ENCODE measurements around the gene ARFRP1.

The ARFRP1 gene

DNA sequence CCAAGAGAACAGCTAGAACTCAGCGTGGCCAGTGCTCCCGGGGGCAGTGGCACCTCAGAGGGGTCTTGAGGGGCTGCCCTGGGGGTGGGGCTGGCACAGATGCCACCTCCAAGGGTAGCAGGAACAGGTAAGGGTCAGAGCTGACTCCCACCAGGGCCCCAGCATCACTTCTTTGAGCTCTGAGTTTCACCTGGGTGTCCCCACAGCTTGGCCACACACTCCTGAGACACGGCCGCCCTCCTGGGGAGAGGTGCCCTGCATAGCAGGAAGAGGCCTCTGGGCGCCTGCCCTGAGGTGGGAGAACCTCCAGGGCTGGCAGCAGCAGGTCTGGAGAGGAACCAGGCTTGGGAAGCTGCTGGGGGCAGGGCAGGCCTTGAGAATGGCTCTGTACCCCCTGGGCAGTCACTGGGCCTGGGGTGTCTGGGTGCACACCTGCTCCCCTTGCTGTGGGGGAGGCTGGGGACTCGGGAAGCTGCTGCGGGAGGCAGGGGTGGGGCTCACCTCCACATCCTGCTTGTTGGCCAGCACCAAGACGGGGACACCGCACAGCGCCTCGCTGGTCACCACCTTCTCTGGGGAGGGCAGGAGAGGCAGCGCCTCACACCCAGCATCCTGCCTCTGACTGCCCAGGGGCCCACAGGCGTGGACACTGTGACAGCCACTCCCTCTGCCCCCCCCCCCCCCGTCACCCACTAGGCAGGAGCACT, 6.3 kb downstream of the ARFRP1 start:
- no peak for DNase-seq

DNA sequence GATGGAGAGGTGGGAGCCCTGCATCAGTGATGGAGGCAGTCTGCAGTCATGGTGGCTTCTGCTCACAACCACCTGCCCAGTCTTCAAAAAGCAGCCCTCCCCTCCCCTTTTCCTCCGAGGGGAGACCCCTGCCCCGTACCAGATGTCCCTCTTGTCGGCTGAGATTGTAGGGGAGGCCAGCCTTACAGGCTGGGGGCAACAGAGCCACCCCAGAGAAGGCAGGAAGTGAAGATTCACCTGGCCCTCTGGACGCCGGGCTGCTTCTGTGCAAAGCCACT, 6.8 kb downstream of the ARFRP1 start:
- DNase-seq = no peak

DNA sequence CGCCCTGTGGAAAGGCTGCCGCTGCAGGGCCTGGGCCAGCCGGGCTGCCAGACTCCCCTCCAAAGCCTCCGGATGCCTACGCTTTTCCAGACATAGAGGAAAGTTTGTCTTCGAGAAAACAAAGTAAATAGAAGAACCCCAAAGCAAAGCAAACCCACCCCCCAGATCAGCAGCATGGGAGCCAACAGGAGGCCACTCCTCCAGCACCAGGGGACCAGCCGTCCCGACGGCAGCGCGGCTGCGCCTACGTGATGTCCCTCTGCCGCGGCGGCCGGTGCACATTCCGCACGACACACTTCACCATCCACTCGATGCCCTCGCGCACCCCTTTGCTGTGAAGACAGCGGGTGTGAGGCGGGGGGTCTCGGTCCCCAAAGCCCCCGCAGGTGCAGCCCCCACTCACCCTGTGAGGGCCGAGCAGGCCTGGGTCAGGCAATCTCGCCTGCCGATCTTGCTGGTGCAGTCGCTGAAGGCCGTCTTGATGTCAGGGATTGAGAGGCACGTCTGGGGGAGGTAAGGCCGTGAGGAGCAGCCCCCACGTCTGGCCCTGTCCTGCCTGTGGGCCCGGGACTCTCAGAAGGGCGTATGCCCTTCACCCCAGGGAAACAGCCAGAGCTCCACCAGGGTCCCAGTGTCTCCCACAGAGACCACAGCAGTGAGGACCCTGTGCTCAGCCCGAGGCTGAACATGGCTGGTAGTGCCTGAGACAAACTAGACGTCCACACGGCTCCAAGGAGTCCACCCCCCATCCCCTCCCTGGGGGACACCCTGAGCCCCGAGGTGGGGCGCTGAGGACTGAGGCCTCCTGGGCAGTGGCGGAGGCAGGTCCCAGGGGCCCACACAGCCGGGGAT, 7.4 kb downstream of the ARFRP1 start:
- no peak for DNase-seq

DNA sequence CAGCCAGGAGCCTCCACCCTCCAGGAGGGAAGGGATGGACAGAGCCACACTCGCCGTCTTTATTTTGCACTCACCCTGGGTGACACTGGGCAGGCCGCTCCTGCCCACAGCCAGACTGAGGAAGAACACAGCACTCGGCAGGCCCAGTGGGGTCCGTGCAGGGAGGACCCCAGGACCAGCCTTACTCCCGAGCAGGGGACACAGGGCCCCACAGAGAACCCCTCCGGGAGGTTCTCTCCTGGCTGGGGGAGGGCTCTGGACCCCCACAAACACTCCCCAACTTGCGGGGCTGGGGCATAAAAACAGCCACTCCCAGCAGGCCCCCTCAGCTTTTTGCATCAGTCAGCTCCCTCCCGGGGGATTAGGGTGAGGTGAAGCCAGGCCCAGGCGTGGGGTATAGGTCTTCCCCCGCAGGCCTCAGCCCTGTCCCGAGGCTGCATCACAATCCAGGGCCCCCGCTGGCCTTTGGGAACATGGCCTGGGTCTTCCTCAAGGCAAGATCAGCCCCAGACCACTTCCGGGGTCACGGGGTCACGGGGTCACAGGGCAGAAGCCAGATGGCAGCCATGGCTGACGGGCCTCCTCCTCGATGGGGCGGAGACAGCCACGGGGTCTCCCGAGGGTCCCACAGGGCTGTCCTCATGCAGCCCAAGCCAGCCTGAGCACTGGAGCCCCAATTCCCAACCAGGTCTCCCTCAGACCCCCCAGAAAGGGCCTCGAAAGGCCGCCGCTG, 8.1 kb downstream of the ARFRP1 start:
- DNase-seq = no peak

DNA sequence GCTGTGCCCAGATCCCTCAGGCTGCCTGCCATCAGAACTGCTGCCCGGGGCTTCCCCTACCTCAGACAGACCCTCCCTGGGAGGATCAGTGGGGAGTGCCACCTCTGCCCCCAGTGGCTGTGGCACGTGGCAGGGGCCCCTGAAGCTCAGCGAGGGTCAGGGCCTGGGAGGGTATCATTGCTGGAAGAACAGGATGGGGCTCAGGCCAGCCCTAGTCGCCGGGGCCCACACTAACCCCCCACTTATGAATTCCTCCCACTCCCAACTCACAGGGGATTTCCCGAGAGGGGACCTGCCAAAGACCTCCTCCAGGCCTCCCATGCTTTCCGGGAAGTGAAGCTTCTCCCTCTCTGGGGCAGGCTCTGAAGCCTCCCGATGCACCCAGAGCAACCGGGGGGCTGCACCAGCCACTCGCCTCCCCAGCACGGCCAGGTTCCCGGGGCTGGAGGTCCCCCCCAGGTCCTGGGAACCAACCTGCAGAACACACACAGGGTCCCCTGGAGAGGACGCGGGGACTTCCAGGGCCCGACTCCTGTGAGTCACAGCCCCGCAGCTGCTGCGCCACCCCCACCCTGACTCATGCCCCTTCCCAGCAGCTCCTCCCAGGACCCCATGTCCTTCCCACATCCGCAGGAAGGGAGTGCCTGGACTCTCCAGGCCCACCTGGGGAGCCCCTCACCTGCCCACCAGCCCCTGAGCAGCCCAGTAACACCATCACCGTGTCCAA, 8.9 kb downstream of the ARFRP1 start:
- DNase-seq = no peak

DNA sequence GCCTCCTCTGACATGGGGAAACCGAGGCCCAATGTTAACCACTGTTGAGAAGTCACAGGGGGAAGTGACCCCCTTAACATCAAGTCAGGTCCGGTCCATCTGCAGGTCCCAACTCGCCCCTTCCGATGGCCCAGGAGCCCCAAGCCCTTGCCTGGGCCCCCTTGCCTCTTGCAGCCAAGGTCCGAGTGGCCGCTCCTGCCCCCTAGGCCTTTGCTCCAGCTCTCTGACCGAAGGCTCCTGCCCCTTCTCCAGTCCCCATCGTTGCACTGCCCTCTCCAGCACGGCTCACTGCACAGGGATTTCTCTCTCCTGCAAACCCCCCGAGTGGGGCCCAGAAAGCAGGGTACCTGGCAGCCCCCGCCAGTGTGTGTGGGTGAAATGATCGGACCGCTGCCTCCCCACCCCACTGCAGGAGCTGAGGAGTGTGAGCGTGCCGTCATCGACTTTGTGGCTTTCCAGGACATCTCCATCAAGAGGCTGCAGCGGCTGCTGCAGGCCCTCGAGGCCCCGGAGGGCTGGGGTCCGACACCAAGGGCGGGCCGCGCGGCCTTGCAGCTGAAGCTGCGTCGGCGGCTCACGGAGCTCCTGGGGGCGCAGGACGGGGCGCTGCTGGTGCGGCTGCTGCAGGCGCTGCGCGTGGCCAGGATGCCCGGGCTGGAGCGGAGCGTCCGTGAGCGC, 9.8 kb downstream of the ARFRP1 start:
- no peak for DNase-seq

DNA sequence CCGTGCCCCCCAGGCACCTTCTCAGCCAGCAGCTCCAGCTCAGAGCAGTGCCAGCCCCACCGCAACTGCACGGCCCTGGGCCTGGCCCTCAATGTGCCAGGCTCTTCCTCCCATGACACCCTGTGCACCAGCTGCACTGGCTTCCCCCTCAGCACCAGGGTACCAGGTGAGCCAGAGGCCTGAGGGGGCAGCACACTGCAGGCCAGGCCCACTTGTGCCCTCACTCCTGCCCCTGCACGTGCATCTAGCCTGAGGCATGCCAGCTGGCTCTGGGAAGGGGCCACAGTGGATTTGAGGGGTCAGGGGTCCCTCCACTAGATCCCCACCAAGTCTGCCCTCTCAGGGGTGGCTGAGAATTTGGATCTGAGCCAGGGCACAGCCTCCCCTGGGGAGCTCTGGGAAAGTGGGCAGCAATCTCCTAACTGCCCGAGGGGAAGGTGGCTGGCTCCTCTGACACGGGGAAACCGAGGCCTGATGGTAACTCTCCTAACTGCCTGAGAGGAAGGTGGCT, 10.4 kb downstream of the ARFRP1 start:
- DNase-seq = no peak

DNA sequence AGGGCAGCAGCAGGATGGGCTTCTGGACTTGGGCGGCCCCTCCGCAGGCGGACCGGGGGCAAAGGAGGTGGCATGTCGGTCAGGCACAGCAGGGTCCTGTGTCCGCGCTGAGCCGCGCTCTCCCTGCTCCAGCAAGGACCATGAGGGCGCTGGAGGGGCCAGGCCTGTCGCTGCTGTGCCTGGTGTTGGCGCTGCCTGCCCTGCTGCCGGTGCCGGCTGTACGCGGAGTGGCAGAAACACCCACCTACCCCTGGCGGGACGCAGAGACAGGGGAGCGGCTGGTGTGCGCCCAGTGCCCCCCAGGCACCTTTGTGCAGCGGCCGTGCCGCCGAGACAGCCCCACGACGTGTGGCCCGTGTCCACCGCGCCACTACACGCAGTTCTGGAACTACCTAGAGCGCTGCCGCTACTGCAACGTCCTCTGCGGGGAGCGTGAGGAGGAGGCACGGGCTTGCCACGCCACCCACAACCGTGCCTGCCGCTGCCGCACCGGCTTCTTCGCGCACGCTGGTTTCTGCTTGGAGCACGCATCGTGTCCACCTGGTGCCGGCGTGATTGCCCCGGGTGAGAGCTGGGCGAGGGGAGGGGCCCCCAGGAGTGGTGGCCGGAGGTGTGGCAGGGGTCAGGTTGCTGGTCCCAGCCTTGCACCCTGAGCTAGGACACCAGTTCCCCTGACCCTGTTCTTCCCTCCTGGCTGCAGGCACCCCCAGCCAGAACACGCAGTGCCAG, 11.0 kb downstream of the ARFRP1 start, which contains the start of gene TNFRSF6B:
TSS of gene TNFRSF6B (plus strand) at position 25 of the 729 bp plus-strand sequence. CDS start at position 141, 116 bp downstream.
- no peak for DNase-seq

DNA sequence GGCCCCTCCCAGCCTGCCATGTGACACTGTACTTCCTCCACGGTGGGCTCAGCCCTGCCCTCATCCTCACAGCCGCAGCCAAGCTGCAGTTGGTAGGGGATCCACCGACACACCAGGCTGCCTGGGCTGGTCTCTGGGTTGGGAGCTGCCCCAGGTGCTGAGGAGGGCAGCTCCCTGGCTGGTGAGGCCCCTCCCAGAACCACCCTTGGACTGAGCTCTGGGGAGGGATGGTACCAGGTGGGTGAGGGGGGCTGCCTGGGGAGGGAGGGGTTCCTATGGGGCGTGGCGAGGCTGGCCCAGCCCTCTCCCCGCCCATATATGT, 11.5 kb downstream of the ARFRP1 start:
- DNase-seq = peak; percentile 39

DNA sequence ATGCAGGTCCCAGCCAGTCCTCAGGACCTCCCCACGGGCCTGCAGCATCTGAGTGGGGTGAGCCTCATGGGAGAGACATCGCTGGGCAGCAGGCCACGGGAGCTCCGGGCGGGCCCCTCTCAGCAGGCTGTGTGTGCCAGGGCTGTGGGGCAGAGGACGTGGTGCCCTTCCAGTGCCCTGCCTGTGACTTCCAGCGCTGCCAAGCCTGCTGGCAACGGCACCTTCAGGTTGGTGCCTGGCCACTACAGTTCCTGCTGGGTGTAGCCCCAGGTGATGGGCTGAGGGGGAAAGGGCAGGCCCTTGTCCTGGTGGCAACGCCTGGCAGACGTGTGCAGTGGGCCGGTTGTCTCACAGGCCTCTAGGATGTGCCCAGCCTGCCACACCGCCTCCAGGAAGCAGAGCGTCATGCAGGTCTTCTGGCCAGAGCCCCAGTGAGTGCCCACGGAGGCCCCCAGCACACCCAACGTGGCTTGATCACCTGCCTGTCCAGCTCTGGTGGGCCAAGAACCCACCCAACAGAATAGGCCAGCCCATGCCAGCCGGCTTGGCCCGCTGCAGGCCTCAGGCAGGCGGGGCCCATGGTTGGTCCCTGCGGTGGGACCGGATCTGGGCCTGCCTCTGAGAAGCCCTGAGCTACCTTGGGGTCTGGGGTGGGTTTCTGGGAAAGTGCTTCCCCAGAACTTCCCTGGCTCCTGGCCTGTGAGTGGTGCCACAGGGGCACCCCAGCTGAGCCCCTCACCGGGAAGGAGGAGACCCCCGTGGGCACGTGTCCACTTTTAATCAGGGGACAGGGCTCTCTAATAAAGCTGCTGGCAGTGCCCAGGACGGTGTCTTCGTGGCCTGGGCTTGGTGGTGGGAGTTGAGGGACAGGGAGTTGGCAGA, 12.1 kb downstream of the ARFRP1 start:
- DNase-seq = no peak

DNA sequence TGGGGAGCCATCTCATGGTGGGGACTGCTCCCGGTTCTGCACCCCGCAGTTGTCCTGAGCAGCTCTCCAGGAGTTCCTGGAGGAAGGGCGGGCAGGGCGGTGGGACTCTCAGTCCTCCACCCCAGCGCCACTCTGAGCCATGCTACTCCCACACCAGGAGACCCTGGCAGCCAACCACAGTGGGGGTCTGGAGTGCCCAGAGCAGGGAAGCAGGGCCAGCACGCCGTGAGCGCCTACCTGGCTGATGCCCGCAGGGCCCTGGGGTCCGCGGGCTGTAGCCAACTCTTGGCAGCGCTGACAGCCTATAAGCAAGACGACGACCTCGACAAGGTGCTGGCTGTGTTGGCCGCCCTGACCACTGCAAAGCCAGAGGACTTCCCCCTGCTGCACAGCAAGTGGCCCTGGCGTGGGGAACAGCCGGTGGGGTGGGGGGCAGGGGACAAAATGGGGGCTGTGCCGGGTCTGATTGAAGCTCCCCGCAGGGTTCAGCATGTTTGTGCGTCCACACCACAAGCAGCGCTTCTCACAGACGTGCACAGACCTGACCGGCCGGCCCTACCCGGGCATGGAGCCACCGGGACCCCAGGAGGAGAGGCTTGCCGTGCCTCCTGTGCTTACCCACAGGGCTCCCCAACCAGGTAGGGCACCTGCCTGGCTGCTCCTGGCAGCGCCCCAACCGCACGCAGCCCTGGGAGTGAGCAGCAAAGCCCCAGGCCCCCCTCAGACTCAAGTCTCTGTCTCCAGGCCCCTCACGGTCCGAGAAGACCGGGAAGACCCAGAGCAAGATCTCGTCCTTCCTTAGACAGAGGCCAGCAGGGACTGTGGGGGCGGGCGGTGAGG, 13.0 kb downstream of the ARFRP1 start:
- no peak for DNase-seq

DNA sequence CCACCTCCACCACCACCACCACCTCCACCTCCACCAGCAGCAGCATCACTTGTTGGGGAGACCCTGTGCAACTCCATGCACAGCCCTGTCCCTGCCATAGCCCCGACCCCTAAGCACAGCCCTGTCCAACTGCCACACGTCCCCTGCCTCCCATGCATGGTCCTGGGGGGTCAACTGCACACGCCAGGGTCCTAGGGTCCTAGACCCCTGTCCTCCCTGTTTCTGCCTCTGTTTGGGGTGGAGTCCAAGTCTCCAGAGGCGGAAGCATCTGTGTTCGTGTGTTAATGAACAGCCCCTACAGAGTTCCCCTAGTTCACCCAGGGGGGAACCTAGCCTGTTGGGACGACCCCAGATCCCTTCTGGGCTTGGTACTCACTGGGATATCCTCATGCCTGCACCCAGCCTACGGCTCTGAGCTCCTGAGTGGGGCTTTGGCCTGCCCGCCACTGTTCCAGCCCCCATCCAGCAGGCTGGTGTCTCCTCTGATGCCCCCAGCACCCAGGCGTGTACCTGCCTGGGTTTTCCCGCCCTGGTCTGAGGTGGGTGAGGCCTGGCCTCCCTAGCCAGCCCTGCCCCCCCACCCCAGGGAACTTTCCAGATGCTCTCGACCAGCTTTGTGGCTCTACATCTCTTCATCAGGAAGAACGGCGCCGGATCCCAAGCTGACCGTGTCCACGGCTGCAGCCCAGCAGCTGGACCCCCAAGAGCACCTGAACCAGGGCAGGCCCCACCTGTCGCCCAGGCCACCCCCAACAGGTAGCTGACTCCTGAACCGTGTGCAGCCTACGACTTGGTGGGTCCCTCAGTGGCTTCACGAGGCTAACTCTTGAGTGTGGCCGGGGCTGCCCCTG, 13.8 kb downstream of the ARFRP1 start:
- no peak for DNase-seq

DNA sequence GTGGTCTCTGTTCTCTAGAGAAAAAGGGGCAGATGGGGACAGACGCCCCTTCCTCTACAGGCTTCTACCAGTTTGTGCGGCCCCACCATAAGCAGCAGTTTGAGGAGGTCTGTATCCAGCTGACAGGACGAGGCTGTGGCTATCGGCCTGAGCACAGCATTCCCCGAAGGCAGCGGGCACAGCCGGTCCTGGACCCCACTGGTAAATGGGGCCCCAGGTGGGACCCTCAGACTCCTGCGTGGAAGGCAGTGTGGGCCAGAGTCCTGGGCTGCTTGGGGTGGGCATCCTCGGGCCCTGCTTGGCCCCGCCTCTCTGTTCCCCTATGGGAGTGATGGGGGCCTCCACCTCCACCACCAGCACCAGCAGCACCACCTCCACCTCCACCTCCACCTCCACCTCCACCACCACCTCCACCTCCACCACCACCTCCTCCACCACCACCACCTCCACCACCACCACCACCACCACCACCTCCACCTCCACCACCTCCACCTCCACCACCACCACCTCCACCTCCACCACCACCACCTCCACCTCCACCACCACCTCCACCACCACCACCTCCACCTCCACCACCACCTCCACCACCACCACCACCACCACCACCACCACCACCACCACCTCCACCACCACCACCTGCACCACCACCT, 14.6 kb downstream of the ARFRP1 start:
- no peak for DNase-seq

DNA sequence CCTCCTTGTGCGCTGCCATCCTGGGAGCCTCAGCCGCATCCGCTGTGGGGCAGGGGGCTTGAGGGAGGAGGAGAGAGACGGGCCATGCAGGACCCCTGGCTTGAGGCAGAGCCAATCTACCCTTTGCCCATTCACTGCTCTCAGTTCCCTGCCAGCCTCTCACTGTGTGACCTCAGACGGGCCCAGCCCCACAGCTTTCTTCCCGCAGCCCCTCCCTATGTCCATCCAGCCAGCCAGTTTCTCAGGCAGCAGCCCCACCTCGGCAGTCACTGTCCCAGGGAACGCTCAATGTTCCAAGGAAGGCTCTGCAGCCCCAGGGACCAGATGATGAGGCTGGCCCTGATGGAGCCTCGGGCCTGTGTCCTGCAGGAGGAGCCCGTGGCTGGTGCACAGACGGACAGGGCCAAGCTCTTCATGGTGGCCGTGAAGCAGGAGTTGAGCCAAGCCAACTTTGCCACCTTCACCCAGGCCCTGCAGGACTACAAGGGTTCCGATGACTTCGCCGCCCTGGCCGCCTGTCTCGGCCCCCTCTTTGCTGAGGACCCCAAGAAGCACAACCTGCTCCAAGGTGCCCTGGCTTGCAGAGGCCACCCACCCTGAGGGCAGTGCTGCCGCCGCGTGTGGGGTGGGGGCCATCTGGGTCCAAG, 15.2 kb downstream of the ARFRP1 start:
- DNase-seq = no peak

DNA sequence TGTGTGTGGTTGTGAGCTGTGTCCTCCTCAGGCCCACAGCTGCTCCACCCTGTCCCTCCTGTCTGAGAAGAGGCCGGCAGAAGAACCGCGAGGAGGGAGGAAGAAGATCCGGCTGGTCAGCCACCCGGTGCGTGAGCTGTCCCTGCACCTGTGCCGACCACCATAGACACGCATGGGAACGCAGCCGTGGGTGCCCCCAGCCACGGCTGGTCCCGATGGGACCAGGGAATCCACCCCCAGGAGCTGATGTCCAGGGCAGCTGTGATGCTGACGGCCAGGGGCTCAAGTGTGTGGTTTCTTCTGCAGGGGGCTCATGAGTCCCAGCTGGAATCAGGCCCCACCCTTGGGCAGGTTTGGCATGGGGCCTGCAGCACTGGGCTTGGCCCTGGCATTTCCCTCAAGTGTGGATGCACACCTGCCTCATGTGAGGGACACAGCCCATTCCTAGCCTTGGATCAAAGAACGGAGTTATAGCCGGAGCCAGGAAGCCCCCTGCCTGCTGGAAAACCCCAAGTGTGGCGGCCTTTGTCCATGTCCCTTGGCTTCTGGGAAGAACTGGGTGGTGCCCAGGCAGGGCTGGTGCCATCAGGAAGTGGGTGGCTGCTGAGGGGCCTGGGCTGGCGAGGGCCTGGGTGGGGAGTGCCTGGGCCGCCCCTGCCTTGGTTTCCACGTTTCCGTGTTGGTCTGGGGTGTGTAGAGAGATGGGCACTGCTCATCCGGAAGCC, 15.9 kb downstream of the ARFRP1 start:
- no peak for DNase-seq

DNA sequence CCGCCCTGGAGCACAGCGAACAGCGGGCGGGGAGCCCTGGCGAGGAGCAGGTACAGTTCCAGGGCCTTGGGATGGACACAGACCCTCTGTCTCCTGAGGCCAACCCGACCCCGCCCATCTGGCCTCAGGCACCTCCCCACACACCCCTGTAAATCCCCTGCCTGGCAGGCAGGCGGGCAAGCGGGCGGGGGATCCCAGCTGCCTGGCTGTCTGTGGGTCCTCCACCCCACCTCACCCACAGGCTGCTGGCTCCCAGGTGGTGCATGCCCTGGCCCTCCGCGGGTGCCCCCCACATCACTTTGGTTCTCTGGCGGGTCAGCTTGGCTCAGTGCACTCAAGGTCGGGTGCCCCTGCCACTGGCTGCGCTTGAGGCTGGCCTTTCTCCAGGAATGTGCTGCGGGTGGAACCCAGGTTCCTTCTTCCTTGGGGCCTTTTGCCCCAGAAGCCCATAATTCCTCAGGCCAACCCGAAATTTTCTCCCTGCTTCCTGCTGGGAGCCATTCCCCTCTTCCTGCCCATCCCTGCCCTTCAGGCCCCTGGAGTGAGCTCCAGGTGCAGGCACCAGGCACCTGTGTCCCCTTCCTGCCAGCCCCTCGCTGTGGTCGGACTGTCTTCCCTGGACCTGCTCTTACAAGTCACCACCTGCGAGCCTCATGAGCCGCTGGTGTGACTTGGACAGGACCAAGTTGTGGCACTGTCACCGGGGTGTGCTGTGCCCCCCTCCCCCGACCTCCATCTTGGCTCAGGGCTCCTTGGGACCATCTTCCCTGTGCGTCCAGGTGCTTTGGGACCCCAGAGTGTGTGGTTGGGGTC, 16.7 kb downstream of the ARFRP1 start:
- DNase-seq = no peak

Data from CD4-positive, alpha-beta T cell treated with Interleukin-12 subunit alpha and Interleukin-12 subunit beta, for 1 hour (primary cell).